Fibroblast of lung (primary cell): ENCODE results near the gene CCL7. TPM values are rescaled to one million over a fixed set of nuclear protein-coding genes. Genes with fewer than 3 reads are reported as not detected.

Experiments
- DNase-seq, 2 donors: peaks; one replicate each; pipeline versions ENCODE4 v3.0.0 to v3.0.0-alpha.2; 2010; ENCODE audit warnings: low read depth in 2 of 2
- H2AFZ ChIP-seq: 2 replicates; pipeline ENCODE4 v1.5.1; 2012; ENCODE audit warnings: low read length, control low read depth, inconsistent platforms
- H3K27ac ChIP-seq: 2 replicates; pipeline ENCODE4 v1.5.1; 2011; ENCODE audit warnings: low read length, control low read depth; ENCODE audit not compliant: insufficient read depth
- H3K27me3 ChIP-seq: 2 replicates; pipeline ENCODE4 v1.5.1; 2011; ENCODE audit warnings: mild to moderate bottlenecking, low read length; ENCODE audit not compliant: control insufficient read depth, insufficient read depth
- H3K36me3 ChIP-seq: 2 replicates; pipeline ENCODE4 v1.5.1; 2011; ENCODE audit warnings: low read length; ENCODE audit not compliant: control insufficient read depth, insufficient read depth
- H3K4me1 ChIP-seq: 2 replicates; pipeline ENCODE4 v1.5.1; 2011; ENCODE audit warnings: low read length; ENCODE audit not compliant: control insufficient read depth, insufficient read depth; ENCODE audit errors: extremely low read depth
- H3K4me2 ChIP-seq: 2 replicates; pipeline ENCODE4 v1.5.1; 2011; ENCODE audit warnings: low read length, control low read depth; ENCODE audit not compliant: insufficient read depth; ENCODE audit errors: extremely low read depth
- H3K4me3 ChIP-seq, 4 experiments: fragments of 200-600 bp in 1 of 4; sonication (generic) in 1 of 4; replicated peaks in 1 of 4; 2 replicates each; pipeline ENCODE4 v1.5.1; 2011 to 2016; ENCODE audit warnings: low read length in 4 of 4, low read depth in 3 of 4, mild to moderate bottlenecking in 3 of 4, control low read depth in 2 of 4, inconsistent platforms in 1 of 4, mixed read lengths in 1 of 4; ENCODE audit not compliant: insufficient read depth in 1 of 4; ENCODE audit errors: control extremely low read depth in 1 of 4
- H3K79me2 ChIP-seq: 2 replicates; pipeline ENCODE4 v1.5.1; 2012; ENCODE audit warnings: mild to moderate bottlenecking, low read length, inconsistent platforms; ENCODE audit not compliant: control insufficient read depth, insufficient read depth
- H3K9ac ChIP-seq: 2 replicates; pipeline ENCODE4 v1.5.1; 2011; ENCODE audit warnings: mild to moderate bottlenecking, low read length, control low read depth; ENCODE audit not compliant: insufficient read depth
- H3K9me3 ChIP-seq: 2 replicates; pipeline ENCODE4 v1.5.1; 2012; ENCODE audit warnings: low read depth, low read length; ENCODE audit not compliant: control insufficient read depth, insufficient read depth
- H4K20me1 ChIP-seq: 2 replicates; pipeline ENCODE4 v1.5.1; 2011; ENCODE audit warnings: low read length; ENCODE audit not compliant: control insufficient read depth, insufficient read depth; ENCODE audit errors: extremely low read depth
- CTCF ChIP-seq, 2 donors: IDR thresholded peaks in 1 of 2; conservative IDR thresholded peaks in 1 of 2; 1 replicate in 1 of 2; 2 replicates in 1 of 2; pipeline ENCODE4 v1.5.1; 2011 to 2012; ENCODE audit warnings: low read length in 2 of 2, control low read depth in 1 of 2, inconsistent platforms in 1 of 2, low read depth in 1 of 2, mild to moderate bottlenecking in 1 of 2
- EZH2 ChIP-seq: IDR thresholded peaks from 2 replicates; pipeline ENCODE4 v1.5.1; 2012; ENCODE audit warnings: low read length, control low read depth, mild to moderate bottlenecking; ENCODE audit errors: missing control alignments
- polyA plus RNA-seq, 2 donors: library from polyadenylated mRNA; depleted of rRNA in 1 of 2; stranded (reverse) in 1 of 2; unstranded in 1 of 2; fragments of >200 nt; gene quantifications; 2 replicates each; pipeline ENCODE4 v1.2.1, GENCODE V29; 2011 to 2012; ENCODE audit warnings: missing spikeins in 1 of 2
- total RNA-seq: library from RNA; depleted of rRNA; stranded (reverse); fragments of >200 nt; gene quantifications from 2 replicates; pipeline ENCODE4 v1.2.1, GENCODE V29; 2014

Gene CCL7
- total and polyA plus RNA-seq, 2 donors (not counting 1 experiment from before 2014, with no cell fraction given) = 0.33 to 0.81 TPM

- DNase-seq = no peak
- H3K4me2 ChIP-seq = no peak overlapping the region
- TF ChIP-seq EZH2 (no peak), CTCF (conservative IDR thresholded peaks at IDR 0.05 in 1 of 2, IDR thresholded peaks at IDR 0.05 in 1 of 2; ENCODE audit: low read depth in 1 of 2, low read length in 2 of 2) (no peak)
Observed at GRCh38 chr17:34230342-34230741, 39.7 kb upstream of the CCL7 start.

GRCh38 chr17:34234616-34235015 is 35.4 kb upstream of the CCL7 start:
- H3K4me1 ChIP-seq = no peaks in the 10 kb centered on the region
- no peak for DNase-seq

More at GRCh38 chr17:34230342-34230741, 39.7 kb upstream of the CCL7 start:
- Histone ChIP-seq H3K9ac (no peak overlapping the region), H4K20me1 (no peaks in the 10 kb centered on the region), H3K36me3 (no peaks in the 10 kb centered on the region), H3K4me3 (no peak overlapping the region), H3K9me3 (no peaks in the 10 kb centered on the region), H3K4me1 (no peaks in the 10 kb centered on the region), H3K27me3 (no peaks in the 10 kb centered on the region), H3K79me2 (no peaks in the 10 kb centered on the region), H2AFZ (no peak overlapping the region), H3K27ac (no peak overlapping the region)

GRCh38 chr17:34235389-34236028 is 34.5 kb upstream of the CCL7 start:
- no peaks in the 10 kb centered on the region for H3K4me1 ChIP-seq
- no peak overlapping the region for H3K9ac ChIP-seq
- no peaks in the 10 kb centered on the region for H4K20me1 ChIP-seq
- no peak for TF ChIP-seq CTCF (conservative IDR thresholded peaks at IDR 0.05 in 1 of 2, IDR thresholded peaks at IDR 0.05 in 1 of 2; ENCODE audit: low read depth in 1 of 2, low read length in 2 of 2)
- TF ChIP-seq EZH2 = no peak
- H3K79me2 ChIP-seq = no peaks in the 10 kb centered on the region
- peak in 1 of 2 donors; percentile 61 for DNase-seq
- no peaks in the 10 kb centered on the region for H3K9me3 ChIP-seq
- no peak overlapping the region for H3K27ac ChIP-seq
- no peaks in the 10 kb centered on the region for H3K27me3 ChIP-seq
- H3K4me3 ChIP-seq = no peak overlapping the region
- no peaks in the 10 kb centered on the region for H3K36me3 ChIP-seq
- no peak overlapping the region for H3K4me2 ChIP-seq
- H2AFZ ChIP-seq = no peak overlapping the region

More at GRCh38 chr17:34234616-34235015, 35.4 kb upstream of the CCL7 start:
- no peak overlapping the region for H3K9ac ChIP-seq
- no peak overlapping the region for H3K4me2 ChIP-seq
- no peaks in the 10 kb centered on the region for H3K79me2 ChIP-seq
- no peak overlapping the region for H2AFZ ChIP-seq
- no peaks in the 10 kb centered on the region for H3K27me3 ChIP-seq
- TF ChIP-seq EZH2 (no peak), CTCF (conservative IDR thresholded peaks at IDR 0.05 in 1 of 2, IDR thresholded peaks at IDR 0.05 in 1 of 2; ENCODE audit: low read depth in 1 of 2, low read length in 2 of 2) (no peak)
- H3K27ac ChIP-seq = no peak overlapping the region
- H3K36me3 ChIP-seq = no peaks in the 10 kb centered on the region
- no peaks in the 10 kb centered on the region for H4K20me1 ChIP-seq
- H3K4me3 ChIP-seq = no peak overlapping the region
- H3K9me3 ChIP-seq = no peaks in the 10 kb centered on the region
